HG02588 (cell line): ENCODE data around the gene EVL.

Source experiments
- ATAC-seq: cut with Tn5 transposase; IDR thresholded peaks from one replicate; pipeline ENCODE4 v1.9.1; 2021; ENCODE audit warnings: mild to moderate bottlenecking, moderate library complexity; ENCODE audit not compliant: unreplicated experiment

The EVL gene

DNA sequence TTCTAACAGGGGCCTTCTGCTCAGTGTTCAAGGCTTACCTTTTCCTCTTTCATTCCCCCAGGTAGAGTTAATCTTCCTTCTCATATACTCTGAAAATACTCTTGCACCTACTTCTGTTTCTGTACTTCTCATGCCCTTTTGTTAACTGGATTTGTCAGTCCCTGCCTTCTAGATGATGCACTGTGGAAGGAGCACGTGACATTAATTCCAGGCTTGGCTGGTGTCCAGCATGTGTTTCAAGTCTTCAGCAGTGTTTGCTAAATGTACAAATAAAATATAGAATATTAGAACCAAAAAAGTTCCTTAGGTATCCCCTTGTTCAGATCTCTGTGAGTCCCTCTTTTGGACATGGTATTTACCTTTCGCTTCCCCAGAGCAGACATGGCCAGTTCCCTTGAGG lies 27.9 kb upstream of the EVL start:
- no peak for ATAC-seq

- no peak for ATAC-seq
Observed at GRCh38 chr14:100038065-100038464, 27.2 kb upstream of the EVL start.

GRCh38 chr14:100039903-100040302 lies 25.3 kb upstream of the EVL start:
- no peak for ATAC-seq

GRCh38 chr14:100041271-100041670 lies 24.0 kb upstream of the EVL start:
- no peak for ATAC-seq

DNA sequence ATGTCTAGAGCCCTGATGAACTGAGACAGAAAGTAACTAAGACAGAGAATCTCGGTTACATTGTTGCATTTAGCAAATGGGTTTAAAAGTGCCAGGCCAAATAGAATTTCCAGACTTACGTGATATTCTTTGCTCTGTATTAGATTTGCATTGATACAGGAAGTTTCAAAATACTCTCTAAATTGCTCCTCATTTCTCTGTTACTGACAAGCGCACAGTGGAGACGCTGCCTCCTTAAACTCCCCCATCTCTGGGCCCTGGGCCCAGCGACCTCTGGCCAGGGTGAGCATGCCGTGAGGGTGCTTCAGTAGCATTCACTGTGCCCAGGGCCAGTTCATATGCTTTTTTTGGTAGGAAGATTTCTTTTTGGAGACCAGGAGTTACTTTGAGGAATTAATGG lies 22.9 kb upstream of the EVL start:
- ATAC-seq = no peak

DNA sequence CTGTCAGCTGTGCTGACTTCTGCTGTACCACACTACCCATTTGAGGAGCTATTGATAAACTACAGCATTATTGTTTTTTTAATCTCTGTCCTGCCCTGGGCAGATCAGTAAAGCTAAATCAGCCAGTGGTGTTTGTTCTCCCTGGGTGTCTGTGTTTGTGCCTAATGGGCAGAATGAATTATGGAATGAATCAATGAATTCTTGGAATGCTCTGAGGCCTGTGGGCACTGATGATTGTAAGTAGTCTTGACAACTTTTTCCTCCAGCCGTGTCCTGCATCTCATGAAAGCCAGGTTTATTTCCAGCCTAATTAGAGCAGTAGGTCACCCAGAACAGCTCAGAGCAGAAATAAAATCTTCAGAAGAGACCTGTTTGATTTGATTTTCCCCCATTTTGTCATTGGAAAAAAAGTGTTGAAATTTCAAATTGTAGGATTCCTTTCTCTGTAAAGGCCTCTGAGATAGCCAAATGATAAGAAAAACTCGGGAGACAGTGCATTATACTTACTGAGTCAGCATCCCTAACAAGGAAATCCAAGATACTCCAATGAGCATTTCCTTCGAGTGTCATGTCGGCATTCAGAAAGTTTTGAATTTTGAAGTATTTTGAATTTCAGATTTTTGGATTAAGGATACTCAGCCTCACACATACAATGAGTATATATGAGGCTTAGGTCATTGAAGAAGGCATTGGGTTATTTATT lies 19.4 kb upstream of the EVL start:
- no peak for ATAC-seq

- ATAC-seq = no peak
Observed at GRCh38 chr14:100047600-100047999, 17.6 kb upstream of the EVL start.

DNA sequence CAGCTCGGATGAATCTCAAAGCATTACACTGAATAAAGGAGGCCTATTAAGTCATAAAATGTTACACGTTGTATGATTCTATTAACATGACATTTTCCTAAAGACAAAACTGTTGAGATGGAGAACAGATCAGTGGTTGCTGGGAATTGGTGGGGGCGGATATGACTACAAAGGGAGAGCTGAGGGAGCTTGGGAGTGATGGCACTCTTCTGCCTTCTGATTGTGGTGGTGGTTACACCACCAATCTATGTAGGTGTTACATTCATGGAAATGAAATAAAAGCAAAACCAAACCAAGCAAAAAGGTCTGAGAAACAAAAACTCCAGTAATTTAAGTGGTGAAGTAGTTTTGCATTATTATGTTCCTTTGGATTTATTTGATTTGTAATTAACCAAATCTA lies 16.4 kb upstream of the EVL start:
- ATAC-seq = no peak

GRCh38 chr14:100049220-100049619 lies 16.0 kb upstream of the EVL start:
- ATAC-seq = no peak

GRCh38 chr14:100051103-100051502 lies 14.1 kb upstream of the EVL start:
- ATAC-seq = no peak

DNA sequence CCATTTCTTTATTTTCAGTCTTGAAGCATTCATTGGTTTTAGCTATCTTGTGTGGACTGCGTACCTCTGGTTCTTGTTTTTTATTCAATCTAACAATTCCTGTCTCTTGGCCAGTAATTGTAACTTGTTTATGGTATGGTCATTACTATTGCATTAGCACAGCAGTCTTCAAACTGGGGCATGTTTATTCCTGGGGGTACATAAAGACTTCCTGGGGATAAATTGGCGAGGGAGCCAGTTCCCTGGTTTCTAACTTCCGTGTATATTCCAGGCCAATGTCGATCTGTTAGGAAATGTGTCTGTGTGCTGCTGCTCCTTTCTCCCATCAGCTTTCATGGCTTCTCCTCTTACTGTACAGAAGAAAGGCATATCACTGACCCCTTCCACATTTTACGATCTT lies 13.7 kb upstream of the EVL start:
- ATAC-seq = no peak

- no peak for ATAC-seq
Observed at GRCh38 chr14:100052819-100053218, 12.4 kb upstream of the EVL start.

DNA sequence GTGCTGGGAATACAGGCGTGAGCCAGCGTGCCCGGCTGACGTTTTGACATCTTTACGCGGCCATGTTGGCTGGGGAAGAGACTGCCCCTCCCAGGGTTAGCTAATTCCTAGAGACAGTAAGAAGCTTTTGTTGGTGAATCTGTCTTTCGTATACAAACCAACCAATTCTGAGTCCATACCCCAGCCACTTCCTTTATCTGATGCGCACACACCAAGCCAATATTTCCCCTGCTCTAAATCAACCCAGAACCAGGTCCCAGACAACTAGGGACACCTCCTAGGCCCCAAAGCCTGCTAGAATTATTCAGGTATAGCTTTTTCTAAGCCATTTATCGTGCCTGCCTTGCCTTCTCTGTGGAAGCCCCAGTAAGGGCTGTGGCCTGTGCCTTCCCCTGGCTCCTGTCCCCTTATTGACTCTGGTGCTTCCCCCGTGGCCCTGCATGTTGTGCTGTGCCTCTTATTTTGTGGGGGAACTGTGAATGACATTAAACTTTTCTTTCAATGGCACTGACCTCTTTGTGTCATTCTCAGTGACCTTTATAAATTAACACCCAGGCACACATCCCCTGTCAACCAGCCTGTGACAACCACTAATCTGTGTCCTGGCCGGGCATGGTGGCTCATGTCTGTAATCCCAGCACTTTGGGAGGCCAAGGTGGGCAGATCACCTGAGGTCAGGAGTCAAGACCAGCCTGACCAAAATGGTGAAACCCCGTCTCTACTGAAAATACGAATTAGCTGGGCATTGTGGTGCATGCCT lies 10.7 kb upstream of the EVL start:
- no peak for ATAC-seq

GRCh38 chr14:100056431-100056830 lies 8.8 kb upstream of the EVL start:
- no peak for ATAC-seq

DNA sequence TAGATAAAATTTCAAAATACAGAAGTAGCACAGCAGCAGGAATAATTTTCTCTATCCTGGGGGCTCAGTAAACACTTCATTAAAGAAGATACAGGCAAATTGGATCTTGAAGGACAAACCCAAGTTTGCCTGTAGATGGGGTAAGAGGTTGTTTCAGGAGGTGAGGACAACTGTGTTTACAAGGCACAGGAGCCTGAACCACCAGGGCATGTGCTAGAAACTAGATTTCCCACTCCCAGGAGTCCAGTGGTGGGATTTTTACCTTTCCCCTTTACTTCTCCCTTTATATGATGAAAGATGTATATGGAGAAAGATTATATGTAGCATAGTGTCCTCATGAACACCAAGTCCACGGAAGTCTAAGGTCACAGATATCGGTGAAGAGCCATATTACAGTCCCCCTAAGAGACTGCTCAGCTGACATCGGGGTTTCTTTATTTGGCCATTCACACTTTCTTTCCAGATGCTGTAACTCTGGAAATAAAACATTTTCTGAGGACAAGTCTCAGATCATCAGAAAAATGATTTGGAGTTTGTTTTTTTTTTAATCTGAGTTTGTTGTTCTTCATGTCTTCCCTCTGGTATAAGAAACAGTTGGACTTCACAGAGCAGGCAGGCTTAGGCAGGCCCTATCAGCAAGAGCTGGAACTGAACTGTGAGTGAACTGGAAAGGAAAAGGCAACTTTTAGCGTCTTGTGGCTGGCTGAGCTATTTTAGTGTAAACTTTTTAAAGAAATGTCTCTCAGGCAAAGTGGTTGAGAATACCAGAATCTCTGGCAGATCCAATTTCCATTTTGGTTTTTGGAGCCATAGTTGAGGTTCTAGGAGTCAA lies 8.0 kb upstream of the EVL start:
- ATAC-seq = no peak

GRCh38 chr14:100058777-100059437 lies 6.3 kb upstream of the EVL start:
- peak; percentile 60 for ATAC-seq

DNA sequence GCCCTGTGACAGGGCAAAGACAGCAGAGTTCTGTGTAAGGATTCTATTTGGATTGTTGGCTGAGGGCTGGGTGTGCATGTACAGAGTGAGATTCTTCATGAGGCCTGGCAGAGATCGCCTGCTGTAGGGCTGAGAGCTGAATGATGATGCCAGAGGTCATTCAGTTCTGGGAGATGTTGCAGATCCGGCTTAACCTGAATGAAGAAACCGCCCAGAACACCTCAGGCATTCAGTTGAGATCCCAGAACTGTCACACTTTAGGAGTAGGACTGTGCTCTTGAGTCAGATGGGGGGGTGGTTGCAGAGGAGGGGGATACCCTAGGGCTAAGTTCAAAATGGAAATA lies 5.8 kb upstream of the EVL start:
- ATAC-seq = no peak

DNA sequence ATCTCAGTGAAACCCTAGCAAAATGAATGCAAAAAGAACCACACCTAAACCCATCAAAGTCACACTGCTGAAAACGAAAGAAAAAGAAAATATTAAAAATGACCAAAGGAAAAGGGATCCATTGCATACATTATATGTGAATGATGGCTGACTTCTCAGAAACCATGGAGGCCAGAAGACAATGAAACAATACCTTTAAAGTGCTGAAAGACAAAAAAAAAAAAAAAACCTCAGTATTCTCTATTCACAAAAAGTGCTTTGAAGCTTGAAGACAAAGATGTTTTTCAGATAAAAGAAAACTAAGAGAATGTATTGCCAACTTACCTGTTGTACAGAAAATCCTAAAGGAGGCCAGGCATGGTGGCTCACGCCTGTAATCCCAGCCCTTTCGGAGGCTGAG lies 4.5 kb upstream of the EVL start:
- no peak for ATAC-seq

- no peak for ATAC-seq
Observed at GRCh38 chr14:100062590-100062989, 2.6 kb upstream of the EVL start.

DNA sequence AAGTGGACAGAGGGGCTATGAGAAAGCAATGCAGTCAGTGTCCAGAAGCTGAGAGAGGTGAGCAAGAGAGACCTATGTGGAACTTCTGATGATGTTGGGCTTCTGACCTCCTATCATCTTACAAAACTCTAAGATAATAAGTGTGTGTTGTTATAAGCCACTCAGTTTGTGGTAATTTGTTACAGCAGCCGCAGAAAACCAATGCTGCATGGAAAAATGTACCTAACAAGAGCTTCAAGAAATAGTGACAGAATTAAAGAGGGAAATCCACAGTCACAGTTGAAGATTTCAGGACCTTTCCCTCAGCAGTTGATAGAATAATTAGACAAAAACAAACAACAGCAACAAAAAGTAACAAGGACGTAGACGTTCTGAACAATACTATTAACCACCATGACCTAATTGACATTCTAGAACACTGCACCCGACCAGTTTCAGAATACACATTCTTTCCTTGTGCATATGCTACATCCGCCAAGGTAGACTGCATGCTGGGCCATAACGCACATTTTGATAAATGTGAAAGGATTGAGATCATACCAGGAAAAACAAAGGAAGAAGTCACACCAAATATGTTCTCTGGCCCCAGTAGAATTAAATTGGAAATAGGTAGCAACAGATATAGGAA lies 1.8 kb upstream of the EVL start:
- ATAC-seq = no peak
